Stimulated activated CD4-positive, alpha-beta T cell treated with anti-CD3 and anti-CD28 coated beads, Interleukin-4, amount 100 ng/mL, for 4 hours (primary cell): ENCODE results near the gene DNAAF3.

ENCODE experiments used
- DNase-seq, 2 experiments: peaks; one replicate each; pipeline ENCODE4 v3.0.0-alpha.2; 2020

The DNAAF3 gene

DNA sequence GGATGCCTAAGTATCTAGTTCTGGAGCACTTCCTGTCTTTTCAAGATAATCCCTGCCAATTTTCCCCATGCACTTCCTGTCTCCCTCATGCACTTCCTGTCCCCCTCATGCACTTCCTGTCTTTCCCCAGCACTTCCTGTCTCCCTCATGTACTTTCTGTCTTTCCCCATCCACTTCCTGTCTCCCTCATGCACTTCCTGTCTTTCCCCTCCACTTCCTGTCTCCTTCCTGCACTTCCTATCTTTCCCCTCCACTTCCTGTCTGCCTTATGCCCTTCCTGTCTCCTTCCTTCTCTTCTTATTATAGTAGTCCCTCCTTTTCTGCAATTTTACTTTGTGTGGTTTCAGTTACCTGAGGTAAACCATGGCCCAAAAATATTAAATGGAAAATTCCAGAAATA, 14.4 kb downstream of the DNAAF3 start:
- DNase-seq: no peak

DNA sequence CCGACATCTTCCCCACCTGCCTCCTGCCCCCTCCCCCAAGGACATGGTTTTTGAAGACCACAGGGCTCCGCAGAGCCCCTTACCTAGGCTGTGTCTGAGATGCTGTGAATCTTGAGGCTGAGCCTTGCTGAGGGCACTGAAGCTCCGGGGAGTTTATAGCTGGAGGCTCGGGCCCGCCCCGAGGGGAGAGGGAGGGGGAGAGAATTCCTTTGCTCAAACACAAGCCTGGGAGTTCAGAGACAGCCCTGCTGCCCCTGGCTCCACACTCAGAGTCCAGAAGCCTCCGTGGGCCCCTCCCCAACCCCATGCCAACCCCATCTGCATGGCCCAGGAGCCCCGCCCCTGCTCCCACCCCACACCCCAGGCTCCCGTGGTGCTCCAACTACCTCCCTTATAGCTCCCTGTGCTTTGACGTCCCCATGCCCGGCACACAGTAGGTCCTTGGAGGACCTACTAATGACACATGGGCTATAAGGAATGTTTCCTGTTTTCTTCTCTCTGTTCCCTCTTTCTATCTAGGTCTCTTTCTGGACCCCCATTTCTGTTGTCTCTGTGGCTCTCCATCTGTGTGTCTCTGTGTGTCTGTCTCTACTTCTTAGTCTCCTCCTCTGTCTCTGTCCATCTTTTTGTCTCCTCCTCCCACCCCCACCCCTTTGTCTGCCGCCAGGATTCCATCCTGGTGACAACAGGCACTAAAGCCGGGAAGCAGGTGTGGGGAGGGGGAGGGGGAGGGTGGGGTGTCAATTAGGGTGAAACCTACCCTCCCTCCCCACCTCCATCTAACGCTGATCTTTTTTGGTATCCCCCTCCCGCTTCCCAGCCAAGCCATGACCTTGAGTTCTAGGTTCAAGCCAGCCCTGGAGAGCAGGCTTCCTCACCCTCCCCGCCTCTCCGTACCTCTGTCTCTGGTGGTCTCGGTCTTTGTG, 17.1 kb downstream of the DNAAF3 start, which contains the start of gene TNNT1:
TNNT1 (minus strand) TSS at position 129 of the 926 bp plus-strand sequence. CDS start 2,049 bp downstream, outside the sequence.
- DNase-seq: no peak

DNA sequence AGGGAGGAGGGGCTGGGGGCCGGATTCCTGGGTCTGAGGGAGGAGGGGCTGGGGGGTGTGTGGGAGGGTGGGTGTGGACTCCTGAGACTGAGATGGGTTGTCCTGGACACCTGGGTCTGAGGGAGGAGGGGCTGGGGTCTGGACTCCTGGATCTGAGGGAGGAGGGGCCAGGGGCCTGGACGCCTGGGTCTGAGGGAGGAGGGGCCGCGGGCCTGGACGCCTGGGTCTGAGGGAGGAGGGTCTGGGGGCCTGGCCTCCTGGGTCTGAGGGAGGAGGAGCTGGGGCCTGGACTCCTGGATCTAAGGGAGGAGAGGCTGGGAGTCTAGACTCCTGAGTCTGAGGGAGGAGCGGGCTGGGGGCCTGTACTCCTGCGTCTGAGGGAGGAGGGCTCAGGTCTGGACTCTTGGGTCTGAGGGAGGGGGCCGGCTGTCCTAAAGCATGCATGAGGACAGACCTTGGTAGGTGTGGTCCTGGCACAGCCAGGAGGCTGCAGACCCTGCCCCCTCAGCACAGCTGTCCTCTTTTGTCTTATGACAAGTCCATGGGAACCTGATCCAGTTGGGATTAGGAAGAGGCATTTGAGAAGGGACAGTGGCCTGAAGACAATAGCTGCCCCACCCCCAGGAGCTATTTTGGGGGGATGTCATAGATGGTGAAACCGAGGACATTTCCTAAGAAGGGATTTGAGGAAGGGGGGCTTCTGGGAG, 18.7 kb downstream of the DNAAF3 start:
- DNase-seq: no peak

DNA sequence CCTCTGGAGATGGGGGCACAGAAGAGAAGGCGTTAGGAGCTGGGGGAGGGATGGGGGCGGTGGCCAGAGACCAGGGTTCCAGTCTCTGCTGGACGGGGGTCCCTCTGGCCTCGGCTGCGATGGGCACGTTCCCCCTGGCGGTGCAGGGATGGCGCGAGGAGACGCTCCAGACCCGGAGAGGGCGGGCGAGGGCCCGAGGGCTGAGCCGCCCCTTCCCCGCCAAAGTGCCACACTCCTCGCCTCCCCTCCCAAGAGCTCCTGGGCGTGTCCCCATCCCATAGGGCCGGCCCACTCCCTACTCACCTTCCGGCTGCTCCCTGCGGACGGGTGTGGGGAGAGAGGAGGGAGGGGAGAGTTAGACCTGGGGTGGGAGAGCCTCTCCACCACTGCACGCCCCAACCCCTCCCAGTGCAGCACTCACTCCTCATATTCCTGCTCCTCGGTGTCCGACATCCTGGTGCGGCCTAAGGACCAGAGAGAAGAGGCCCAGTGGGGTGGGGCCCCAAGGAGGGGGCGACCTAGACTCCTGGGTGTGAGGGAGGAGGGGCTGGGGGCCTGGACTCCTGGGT, 19.6 kb downstream of the DNAAF3 start:
- no peak for DNase-seq

DNA sequence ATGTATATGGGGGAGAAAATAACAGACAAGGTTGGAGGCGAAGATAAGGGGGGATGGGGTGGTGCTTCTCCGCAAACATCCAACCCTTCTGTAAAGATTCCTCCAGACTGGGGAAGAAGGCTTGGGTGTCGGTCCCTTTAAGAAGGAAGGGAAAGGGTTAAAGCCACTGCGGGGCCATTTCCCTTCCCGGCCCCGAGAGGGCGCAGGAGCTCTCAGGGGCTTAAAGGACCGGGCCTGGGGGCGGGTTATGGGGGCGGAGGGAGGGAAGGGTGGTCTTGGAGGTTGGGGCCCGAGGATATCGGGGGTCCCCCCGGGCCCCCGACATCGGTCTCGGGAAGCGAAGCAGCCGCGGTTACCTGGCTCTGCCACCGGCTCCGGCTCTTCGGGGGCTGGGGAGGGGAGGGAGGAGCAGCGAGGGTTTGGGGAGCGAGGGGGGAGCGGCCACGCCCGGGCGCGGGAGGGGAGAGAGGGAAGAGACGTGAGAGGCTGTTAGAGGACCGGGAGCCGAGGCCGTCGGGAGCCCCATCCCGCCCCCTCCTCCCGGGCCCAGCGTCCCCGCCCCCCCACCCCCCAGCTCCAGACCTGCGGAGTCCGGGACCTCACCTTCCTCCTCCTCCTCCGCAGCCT, 20.2 kb downstream of the DNAAF3 start:
- DNase-seq: no peak

DNA sequence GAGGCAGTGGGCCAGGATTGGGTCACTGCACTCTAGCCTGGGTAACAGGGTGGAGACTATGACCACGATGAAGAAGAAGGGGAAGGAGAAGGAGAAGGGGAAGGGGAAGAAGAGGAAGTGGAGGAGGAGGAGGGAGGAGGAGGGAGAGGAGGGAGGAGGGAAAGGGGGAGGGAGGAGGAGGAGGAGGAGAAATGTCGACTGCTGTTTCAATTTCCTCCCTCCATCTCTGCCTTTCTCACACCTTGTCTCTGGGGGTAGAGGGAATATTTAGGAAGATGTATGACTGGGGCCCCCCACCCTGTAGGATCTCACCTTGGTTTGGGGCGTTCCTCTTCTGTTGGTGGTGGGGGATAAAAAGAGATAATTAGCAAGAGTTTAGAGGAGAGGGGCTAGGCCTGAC, 21.2 kb downstream of the DNAAF3 start:
- no peak for DNase-seq

DNA sequence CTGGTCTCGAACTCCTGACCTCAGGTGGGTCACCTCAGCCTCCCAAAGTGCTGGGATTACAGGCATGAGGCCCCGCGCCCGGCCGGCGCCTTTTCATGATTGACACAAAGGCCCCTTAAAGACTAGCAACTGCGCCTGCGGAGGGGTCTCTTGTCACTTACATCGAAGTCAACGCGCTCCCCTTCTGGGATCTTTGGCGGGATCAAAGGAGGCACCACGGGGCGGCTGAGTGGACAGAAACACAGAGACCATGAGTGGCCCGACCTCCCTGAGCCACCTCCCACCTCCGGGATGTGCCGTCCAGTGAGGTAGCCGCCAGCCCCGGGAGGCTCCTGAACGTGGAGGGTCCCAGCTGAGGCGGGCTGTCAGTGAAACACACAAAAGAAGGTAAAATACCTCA, 24.7 kb downstream of the DNAAF3 start:
- no peak for DNase-seq

DNA sequence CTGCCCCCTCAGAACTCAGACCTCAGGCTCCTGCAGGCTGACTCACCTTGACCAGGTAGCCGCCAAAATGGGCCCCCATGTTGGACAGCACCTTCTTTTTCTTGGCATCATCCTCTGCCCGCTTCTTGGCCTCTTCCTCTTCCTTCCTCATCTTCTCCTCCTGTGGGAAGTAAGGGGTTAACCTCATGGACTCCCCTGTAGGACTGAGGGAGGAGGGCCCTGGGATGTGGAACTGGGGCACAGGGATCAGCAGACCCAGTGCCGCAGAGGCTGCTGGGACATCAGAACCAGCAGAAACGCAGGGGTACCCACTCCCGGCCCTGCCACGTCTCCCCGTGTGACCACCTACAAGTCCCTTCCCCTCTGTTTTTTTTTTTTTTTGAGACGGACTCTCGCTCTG, 28.5 kb downstream of the DNAAF3 start:
- DNase-seq: no peak

DNA sequence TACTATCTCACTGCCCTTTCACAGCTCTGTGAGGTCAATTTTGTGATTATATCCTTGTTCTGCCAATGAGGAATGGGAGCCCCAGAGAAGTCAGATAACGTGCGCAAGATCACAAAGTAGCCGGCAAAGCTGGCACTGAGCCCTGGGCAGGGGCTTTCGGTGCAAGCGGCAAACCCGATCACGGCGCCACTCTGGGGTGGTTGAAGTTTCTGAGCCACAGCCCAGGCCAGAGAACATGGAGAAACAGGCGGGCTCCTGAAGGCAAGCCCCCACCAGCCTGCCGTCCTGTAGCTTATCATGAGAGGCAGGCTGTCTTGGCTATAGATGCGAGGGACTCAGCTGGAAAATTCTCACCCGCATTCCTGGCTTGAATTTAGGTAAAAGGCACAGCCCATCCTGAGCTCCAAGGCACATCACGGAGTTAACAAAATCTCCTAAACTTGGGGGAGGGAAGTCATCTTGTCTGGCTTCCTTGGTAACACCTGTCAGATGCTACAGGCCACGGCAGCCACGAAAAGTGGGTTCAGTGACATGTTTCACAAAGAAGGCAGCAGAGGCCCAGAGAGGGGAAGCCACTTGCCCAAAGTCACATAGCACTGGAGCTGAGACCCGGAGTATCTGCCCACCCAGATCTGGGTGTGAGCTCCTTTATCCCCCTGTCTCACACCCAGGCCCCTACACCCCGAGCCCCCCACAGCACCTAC, 29.9 kb downstream of the DNAAF3 start:
- DNase-seq: no peak

DNA sequence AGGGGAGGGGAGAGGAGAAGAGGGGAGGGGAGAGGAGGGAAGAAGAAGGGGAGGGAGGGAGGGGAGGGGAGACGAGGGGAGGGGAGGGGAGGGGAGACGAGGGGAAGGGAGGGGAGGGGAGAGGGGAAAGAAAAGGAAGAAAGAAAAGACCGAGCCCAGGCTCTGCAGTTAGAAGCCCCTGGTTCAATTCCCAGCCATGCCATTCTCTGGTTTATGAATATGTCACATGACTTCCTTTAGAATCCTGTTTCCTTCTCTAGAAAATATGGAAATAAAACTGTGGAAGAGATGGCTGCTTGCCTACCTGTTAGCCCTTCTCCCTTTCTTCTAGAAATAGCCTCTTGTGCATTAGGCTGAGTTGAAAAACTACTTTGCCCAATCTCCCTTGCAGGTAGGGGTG, 31.7 kb downstream of the DNAAF3 start:
- DNase-seq: no peak

DNA sequence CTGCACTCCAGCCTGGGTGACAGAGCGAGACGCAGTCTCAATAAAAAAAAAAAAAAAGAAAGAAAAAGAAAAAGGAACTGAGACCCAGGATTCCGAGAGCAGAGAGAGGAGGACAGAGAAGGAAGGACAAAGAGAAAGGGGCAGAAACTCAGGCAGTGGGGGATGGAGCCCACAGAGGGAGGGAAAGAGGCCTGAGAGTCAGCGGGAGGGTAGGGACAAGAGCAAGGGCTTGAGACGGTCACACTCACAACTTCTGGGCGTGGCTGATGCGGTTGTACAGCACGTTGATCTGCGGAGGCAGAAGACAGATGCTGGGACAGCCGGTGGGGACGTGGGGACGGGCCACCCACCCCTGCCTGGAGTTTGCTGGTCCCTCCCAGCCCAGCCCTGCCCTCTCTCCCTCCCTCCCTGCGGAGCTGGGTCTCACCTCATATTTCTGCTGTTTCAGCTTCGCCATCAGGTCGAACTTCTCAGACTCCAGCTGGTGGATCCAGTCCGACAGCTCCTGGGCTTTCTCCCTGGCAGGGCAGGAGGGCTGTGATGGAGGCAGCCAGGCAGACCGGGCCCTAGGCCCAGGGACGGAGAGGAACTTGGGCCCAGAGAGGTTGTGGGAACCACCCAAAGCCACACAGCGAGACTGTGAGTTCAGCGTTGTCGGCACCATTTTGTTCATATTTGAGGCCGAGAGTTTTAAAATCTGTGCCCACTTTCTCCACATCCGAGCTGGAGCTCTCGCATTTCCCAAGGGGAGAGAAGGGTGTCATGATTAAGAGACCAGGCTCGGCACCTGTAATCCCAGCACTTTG, 32.6 kb downstream of the DNAAF3 start:
- no peak for DNase-seq

DNA sequence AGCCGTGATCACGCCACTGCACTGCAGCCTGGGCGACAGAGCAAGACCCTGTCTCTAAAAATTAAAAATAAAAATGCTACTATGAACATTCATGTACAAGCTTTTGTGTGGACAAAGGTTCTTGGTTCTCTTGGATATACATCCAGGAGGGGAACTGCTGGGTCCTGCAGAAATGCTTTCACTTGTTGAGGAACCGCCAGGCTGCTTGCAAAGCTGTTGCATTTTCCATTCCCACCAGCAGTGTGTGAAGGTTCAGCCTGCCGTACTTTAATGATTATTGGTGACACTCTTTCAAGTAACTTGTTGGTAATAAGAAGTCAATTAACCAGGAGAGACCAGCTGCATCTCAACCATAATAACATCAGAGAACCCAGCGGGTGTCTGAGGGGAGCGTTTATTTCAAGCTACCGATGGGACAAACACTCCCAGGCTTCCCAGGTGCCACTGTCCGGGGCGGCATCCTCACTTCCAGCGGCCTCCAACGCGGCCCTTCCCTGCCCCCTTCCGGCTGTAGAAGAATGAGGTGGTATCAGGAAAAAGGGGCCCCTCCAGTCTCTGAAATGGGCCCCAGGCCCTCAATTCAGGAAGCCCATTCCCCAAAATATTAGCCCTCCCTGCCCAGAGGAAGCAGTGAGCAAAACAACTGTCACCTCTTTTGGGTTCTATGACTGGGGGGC, 33.8 kb downstream of the DNAAF3 start:
- no peak for DNase-seq

DNA sequence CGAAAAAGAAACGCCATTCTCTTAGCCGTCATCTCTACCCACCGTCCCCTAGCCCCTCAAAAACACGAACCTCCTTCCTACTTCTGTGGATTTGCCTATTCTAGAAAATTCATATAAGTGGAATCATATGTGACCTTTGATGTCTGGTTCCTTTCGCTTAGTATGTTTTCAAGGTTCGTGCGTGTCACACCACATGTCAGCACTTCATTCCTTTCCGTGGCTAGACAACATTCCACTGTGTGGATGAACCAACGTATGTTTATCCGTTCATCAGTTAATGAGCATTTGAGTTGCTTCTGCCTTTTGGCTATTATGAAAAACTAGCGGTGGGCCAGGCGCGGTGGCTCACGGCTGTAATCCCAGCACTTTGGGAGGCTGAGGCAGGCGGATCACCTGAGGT, 35.0 kb downstream of the DNAAF3 start:
- no peak for DNase-seq

DNA sequence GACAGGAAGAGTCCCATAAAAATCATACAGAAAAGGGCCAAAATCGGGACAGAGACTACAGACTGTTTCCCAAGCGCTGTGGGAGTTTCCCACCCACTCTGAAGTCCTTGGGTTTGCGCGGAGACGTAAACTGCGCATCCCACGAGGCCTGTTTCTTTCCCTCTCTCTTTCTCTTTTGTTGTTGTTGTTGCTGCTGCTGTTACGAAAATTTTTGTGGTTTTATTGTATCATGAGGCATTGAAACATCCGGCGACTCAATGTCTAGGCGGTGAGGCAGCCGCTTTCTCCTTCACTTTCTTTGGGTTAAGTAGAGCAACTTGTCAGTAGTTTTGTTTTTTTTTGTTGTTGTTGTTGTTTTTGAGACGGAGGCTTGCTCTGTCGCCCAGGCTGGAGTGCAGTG, 47.4 kb downstream of the DNAAF3 start:
- DNase-seq: no peak

DNA sequence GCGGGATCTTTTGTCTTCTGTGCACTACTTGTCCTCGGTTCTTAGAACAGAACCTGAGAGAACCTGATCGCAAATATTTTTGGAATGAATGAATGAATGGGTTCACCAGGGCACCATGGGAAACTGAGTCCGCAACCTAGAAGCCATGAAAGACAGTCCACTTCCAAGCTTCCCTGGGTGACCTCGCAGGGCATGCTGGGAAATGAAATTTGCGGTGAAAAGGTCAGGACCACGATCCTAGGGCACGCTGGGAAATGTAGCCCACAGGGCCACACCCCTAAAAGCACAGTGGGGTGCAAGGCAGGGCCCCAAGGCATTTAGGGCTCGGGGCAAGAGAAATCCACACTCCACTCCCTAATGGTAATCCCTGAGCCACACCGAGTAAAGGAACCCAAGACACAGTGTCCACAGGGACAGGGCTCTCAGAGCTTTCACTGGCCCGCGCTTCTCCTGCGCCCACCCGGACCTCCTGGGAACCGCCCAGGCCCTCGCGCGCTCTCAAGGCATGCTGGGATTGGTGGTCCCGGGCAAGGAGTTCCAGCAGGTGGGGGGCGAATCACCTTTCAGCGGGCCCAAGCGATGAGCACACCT, 47.9 kb downstream of the DNAAF3 start:
- DNase-seq: no peak

DNA sequence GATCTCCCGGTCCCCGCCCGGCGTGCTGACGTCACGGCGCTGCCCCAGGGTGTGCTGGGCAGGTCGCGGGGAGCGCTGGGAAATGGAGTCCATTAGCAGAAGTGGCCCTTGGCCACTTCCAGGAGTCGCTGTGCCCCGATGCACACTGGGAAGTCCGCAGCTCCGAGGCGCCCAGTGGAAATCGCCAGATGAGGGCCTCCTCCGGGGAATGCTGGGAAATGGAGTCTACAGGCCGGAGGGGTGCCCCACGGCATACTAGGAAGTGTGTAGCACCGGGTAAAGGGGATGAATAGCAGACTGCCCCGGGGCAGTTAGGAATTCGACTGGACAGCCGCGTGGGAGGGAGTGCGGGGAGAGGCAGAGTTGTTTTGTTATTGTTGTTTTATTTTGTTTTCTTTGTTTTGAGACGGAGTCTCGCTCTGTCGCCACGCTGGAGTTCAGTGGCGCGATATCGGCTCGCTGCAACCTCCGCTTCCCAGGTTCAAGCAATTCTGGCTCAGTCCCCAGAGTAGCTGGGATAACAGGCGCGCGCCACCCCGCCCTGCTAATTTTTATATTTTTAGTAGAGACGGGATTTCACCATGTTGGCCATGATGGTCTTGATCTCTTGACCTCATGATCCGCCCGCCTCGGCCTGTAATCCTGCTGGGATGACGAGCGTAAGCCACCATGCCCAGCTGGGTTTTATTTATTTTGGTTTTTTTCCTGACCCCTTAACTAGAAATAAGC, 48.6 kb downstream of the DNAAF3 start:
- peak; percentile 97 to 98 for DNase-seq

DNA sequence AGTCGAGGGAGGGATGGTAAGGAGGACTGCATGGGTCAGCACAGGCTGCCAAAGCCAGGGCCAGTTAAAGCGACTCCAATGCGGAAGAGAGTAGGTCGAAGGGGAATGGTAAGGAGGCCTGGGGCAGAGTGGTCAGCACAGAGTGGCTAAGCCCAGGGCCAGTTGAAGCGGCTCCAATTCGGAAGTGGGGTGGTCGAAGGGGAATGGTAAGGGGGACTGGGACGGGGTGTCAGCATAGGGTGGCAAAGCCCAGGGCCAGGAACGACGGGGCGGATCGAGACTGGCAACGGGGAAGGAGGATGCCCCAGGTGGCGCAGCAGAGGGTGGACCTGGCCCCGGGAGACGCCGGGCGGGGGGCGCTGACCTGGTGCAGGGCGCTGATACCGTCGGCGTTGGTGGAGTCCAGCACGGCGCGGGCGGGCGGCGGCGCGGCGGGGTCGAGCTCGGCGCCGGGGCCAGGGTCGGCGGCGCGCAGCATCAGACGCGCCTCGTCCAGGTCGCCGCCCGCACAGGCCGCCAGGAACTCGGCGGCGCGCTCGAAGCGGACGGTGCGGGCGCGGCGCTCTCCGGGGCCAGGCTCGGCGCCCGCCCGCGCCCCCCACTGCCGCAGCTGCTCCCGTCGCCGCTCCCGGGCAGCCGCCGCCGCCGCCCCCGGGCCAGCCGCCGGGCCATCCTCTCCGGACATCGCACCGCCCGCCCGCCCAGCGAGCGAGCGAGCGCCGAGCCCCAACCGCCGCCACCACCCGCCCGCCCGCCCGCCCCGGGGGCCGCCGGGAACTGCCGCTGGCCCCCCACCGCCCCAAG, 49.4 kb downstream of the DNAAF3 start, which contains the start of gene PPP1R12C:
PPP1R12C (minus strand) TSS at position 779 of the 804 bp plus-strand sequence; CDS start at position 685, 94 bp downstream.
- peak in 1 of 2 experiments; percentile 11 for DNase-seq

DNA sequence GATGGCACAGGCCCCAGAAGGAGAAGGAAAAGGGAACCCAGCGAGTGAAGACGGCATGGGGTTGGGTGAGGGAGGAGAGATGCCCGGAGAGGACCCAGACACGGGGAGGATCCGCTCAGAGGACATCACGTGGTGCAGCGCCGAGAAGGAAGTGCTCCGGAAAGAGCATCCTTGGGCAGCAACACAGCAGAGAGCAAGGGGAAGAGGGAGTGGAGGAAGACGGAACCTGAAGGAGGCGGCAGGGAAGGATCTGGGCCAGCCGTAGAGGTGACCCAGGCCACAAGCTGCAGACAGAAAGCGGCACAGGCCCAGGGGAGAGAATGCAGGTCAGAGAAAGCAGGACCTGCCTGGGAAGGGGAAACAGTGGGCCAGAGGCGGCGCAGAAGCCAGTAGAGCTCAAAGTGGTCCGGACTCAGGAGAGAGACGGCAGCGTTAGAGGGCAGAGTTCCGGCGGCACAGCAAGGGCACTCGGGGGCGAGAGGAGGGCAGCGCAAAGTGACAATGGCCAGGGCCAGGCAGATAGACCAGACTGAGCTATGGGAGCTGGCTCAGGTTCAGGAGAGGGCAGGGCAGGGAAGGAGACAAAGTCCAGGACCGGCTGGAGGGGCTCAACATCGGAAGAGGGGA, 50.1 kb downstream of the DNAAF3 start:
- peak; percentile 45 to 50 for DNase-seq
